ENCODE data around the gene FADS3. TPM values are rescaled to one million over a fixed set of nuclear protein-coding genes. Genes with fewer than 3 reads are reported as not detected.

The FADS3 gene
- total and polyA plus RNA-seq, 2 donors (not counting 1 experiment from before 2014, with no cell fraction given), result 225 to 256 TPM

GRCh38 chr11:61889831-61890230, 1.5 kb downstream of the FADS3 start:
- Histone ChIP-seq H2AFZ (ENCODE audit: insufficient read depth, low read depth, low read length, poor library complexity, severe bottlenecking) (no peak overlapping the region), H3K9me3 (ENCODE audit: control extremely low read depth in 1 of 3, control insufficient read depth in 2 of 3, insufficient read depth in 1 of 3, low read length in 2 of 3) (peaks cover 0 to 7% (median 0%) of the 10 kb centered on the region in 3 donors), H3K79me2 (ENCODE audit: control insufficient read depth, insufficient read depth, low read length) (peaks cover 56% of the 10 kb centered on the region), H3K4me2 (replicated peaks; ENCODE audit: low read depth, low read length, poor library complexity, severe bottlenecking) (peak overlapping the region; percentile 83), H3K27me3 (replicated peaks in 1 of 4; ENCODE audit: control extremely low read depth in 1 of 4, control insufficient read depth in 3 of 4, insufficient read depth in 4 of 4, low read length in 3 of 4) (no peaks in the 10 kb centered on the region), H3K4me3 (ENCODE audit: control extremely low read depth in 1 of 5, extremely low read depth in 1 of 5, insufficient read depth in 1 of 5, low read depth in 2 of 5, low read length in 4 of 5) (no peak overlapping the region), H3K27ac (ENCODE audit: low read length in 2 of 2) (no peak overlapping the region), H3K9ac (ENCODE audit: low read length) (no peak overlapping the region), H3K36me3 (replicated peaks in 1 of 2; ENCODE audit: control extremely low read depth in 1 of 2, control insufficient read depth in 1 of 2, extremely low read depth in 1 of 2, insufficient read depth in 2 of 2, low read length in 1 of 2) (no peaks in the 10 kb centered on the region), H4K20me1 (ENCODE audit: control insufficient read depth, insufficient read depth, low read length, poor library complexity, severe bottlenecking) (peaks cover 40% of the 10 kb centered on the region), H3K4me1 (ENCODE audit: control insufficient read depth in 2 of 2, insufficient read depth in 2 of 2, low read length in 2 of 2) (peaks cover 18 to 35% of the 10 kb centered on the region in 2 donors)
- Mint-ChIP-seq H3K27ac (peak overlapping the region; percentile 68), H3K9me3 (ENCODE audit: insufficient read depth) (no peaks in the 10 kb centered on the region), H3K4me1 (peaks cover 38% of the 10 kb centered on the region), H3K4me3 (peak overlapping the region; percentile 94), H3K27me3 (no peaks in the 10 kb centered on the region)
- ChIA-PET POLR2A (interaction anchor here (1.1 to 1.2 kb wide), 3 partner anchors 10 to 78 kb away, joined by 3 to 5 read pairs (median 3); partner anchors contain the start of gene FTH1), CTCF (interaction anchor here (1.0 to 4.1 kb wide), 4 partner anchors 10 to 92 kb away, joined by 4 to 22 read pairs (median 11); no protein-coding TSS in a partner anchor)
- TF ChIP-seq CTCF (IDR thresholded peaks at IDR 0.05), result no peak
- no peak for TF ChIP-seq EZH2 (IDR thresholded peaks at IDR 0.05; ENCODE audit: borderline replicate concordance, insufficient read depth, low read depth, low read length, poor library complexity, severe bottlenecking)
- intact Hi-C loops (cut with micrococcal nuclease), result loop anchor here (5.0 kb wide), 5 partner anchors 73 to 992 kb away; partner anchors contain the start of genes FADS1, INCENP and SLC3A2
- WGBS (ENCODE audit: insufficient coverage), result 68% methylated on average over 5 of the region's 10 CpGs
- no peak for DNase-seq
- no peak for ATAC-seq (ENCODE audit: low read depth)

GRCh38 chr11:61888590-61888989, 2.8 kb downstream of the FADS3 start:
- TF ChIP-seq EZH2 (IDR thresholded peaks at IDR 0.05; ENCODE audit: borderline replicate concordance, insufficient read depth, low read depth, low read length, poor library complexity, severe bottlenecking) (no peak), CTCF (IDR thresholded peaks at IDR 0.05) (no peak)
- H3K27ac Mint-ChIP-seq, result no peak overlapping the region
- 87% methylated on average over 8 of the region's 12 CpGs for WGBS (ENCODE audit: insufficient coverage)
- intact Hi-C loops (cut with micrococcal nuclease), result no loop called here
- peaks cover 40% of the 10 kb centered on the region for H4K20me1 ChIP-seq (ENCODE audit: control insufficient read depth, insufficient read depth, low read length, poor library complexity, severe bottlenecking)
- H3K79me2 ChIP-seq (ENCODE audit: control insufficient read depth, insufficient read depth, low read length), result peaks cover 60% of the 10 kb centered on the region
- peaks cover 37% of the 10 kb centered on the region for H3K4me1 Mint-ChIP-seq
- H3K4me3 ChIP-seq (ENCODE audit: control extremely low read depth in 1 of 5, extremely low read depth in 1 of 5, insufficient read depth in 1 of 5, low read depth in 2 of 5, low read length in 4 of 5), result no peak overlapping the region
- no peaks in the 10 kb centered on the region for H3K27me3 Mint-ChIP-seq
- H2AFZ ChIP-seq (ENCODE audit: insufficient read depth, low read depth, low read length, poor library complexity, severe bottlenecking), result no peak overlapping the region
- H3K9me3 Mint-ChIP-seq (ENCODE audit: insufficient read depth), result no peaks in the 10 kb centered on the region
- H3K9ac ChIP-seq (ENCODE audit: low read length), result no peak overlapping the region
- no peak overlapping the region for H3K4me2 ChIP-seq (replicated peaks; ENCODE audit: low read depth, low read length, poor library complexity, severe bottlenecking)
- H3K4me1 ChIP-seq (ENCODE audit: control insufficient read depth in 2 of 2, insufficient read depth in 2 of 2, low read length in 2 of 2), result peaks cover 18 to 41% of the 10 kb centered on the region in 2 donors
- peaks cover 0 to 7% (median 0%) of the 10 kb centered on the region in 3 donors for H3K9me3 ChIP-seq (ENCODE audit: control extremely low read depth in 1 of 3, control insufficient read depth in 2 of 3, insufficient read depth in 1 of 3, low read length in 2 of 3)
- ATAC-seq (ENCODE audit: low read depth) (no peak), DNase-seq (no peak)
- no peaks in the 10 kb centered on the region for H3K27me3 ChIP-seq (replicated peaks in 1 of 4; ENCODE audit: control extremely low read depth in 1 of 4, control insufficient read depth in 3 of 4, insufficient read depth in 4 of 4, low read length in 3 of 4)
- H3K4me3 Mint-ChIP-seq, result peak overlapping the region; percentile 26
- no peaks in the 10 kb centered on the region for H3K36me3 ChIP-seq (replicated peaks in 1 of 2; ENCODE audit: control extremely low read depth in 1 of 2, control insufficient read depth in 1 of 2, extremely low read depth in 1 of 2, insufficient read depth in 2 of 2, low read length in 1 of 2)
- POLR2A ChIA-PET, result interaction anchor here (0.6 kb wide), 1 partner anchor 94 kb away, joined by 9 read pairs; no protein-coding TSS in a partner anchor
- CTCF ChIA-PET, result interaction anchor here (1.1 to 2.7 kb wide), 4 partner anchors 10 to 193 kb away, joined by 4 to 17 read pairs (median 6); no protein-coding TSS in a partner anchor
- H3K27ac ChIP-seq (ENCODE audit: low read length in 2 of 2), result no peak overlapping the region
